HG03565 (cell line): ENCODE data around the gene PPP1R3F.
"Not testable (repeated sequence)": the region's sequence is repeated elsewhere in the genome, so short reads cannot be mapped to it uniquely, and the experiment has no call there.

Experiments used
- ATAC-seq: cut with Tn5 transposase; IDR thresholded peaks from one replicate; pipeline ENCODE4 v1.9.1; 2021; ENCODE audit warnings: mild to moderate bottlenecking, moderate library complexity; ENCODE audit not compliant: unreplicated experiment

The PPP1R3F gene

DNA sequence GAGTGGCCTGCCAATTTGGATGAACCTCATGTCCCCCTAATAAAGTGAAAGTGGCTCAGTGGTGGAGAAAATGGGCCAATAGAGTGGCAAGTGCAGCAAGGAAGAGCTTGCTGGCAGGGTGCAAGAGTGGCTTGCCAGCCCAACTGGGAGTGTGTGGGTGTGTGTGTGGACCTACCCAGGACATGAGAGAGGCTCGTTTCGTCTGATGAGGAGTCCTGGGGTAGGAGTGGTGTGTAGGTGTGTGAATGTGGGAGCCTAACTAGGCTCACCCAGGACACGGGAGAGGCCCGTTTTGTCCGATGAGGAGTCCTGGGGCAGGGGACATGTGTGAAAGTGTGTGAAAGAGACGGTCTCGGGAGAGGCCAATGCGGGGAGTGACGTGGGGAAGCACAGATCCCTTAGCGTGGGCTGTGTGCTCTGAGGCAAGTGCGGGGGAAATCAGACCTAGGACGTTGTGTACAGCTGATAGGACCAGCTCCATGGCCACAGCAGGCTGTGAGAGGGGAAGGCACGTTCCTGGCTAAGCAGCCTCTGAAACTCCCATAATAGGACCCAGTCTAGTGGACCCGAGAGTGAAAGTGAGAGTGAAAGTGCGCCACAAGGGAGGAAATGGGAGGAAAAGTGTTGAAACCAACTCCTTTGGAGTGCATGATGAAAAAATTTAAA lies 39.1 kb downstream of the PPP1R3F start:
- no peak for ATAC-seq

GRCh38 chrX:49309401-49309981 lies 39.9 kb downstream of the PPP1R3F start:
- no peak for ATAC-seq

- ATAC-seq: no peak
Observed at GRCh38 chrX:49310371-49310770, 40.8 kb downstream of the PPP1R3F start.

GRCh38 chrX:49312176-49312575 lies 42.6 kb downstream of the PPP1R3F start:
- no peak for ATAC-seq

GRCh38 chrX:49316085-49316484 lies 46.5 kb downstream of the PPP1R3F start:
- ATAC-seq: no peak

DNA sequence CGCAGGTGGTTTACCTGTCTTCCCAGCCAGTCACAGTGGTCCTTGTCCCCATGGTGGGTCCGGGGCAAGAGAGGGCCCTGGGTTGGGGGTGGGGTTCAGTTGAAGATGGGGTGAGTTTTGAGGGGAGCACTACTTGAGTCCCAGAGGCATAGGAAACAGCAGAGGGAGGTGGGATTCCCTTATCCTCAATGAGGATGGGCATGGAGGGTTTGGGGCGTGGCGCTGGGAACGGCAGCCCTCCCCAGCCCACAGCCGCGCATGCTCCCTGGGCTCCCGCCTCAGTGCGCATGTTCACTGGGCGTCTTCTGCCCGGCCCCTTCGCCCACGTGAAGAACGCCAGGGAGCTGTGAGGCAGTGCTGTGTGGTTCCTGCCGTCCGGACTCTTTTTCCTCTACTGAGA lies 52.1 kb downstream of the PPP1R3F start, which contains the start of gene GAGE12J:
GAGE12J (plus strand) TSS at position 301 of the 400 bp plus-strand sequence. CDS start 1,157 bp downstream, outside the sequence.
- ATAC-seq: not testable (repeated sequence)

- not testable (repeated sequence) for ATAC-seq
Observed at GRCh38 chrX:49322266-49322665, 52.7 kb downstream of the PPP1R3F start.

DNA sequence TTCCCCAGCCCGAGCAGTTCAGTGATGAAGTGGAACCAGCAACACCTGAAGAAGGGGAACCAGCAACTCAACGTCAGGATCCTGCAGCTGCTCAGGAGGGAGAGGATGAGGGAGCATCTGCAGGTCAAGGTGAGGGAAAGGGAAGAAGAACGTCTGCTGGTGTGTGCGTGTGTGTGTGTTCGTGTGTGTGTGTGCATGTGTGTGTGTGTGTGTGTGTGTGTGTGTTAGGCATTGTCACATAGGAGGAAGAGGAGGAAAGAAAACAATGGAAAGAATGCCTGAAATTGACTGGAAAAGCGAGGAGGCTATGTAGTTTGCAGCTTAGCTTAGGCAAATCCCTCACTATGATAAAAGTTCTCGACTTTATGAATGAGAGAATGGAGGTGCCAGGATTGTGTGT lies 54.1 kb downstream of the PPP1R3F start:
- not testable (repeated sequence) for ATAC-seq

DNA sequence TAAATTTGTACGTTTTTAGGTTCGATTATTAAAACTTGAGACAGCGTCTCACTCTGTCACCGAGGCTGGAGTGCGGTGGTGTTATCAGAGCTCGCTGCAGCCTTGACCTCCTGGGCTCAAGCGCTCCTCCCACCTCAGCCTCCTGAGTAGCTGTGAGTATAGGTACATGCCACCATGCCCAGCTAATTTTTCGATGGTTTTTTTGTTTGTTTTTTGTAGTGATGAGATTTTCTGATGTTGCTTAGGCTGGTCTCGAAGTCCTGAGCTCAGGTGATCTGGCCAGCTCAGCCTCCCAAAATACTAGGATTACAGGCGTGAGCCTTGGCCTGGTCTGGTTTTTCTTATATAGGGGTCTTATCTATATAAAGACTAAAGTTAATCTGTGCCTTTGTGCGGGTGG lies 60.8 kb downstream of the PPP1R3F start:
- ATAC-seq: not testable (repeated sequence)

- not testable (repeated sequence) for ATAC-seq
Observed at GRCh38 chrX:49331282-49331681, 61.7 kb downstream of the PPP1R3F start, which contains the start of gene GAGE13. Gene GAGE13, plus strand, starts transcription at chrX:49331582. Its CDS starts 1,156 bp downstream, at chrX:49332738.

GRCh38 chrX:49331841-49332240 lies 62.2 kb downstream of the PPP1R3F start:
- ATAC-seq: not testable (repeated sequence)
